ENCODE data around the gene GRIA4. TPM values are rescaled to one million over a fixed set of nuclear protein-coding genes. Genes with fewer than 3 reads are reported as not detected.
"Not testable (repeated sequence)": the region's sequence is repeated elsewhere in the genome, so short reads cannot be mapped to it uniquely, and the experiment has no call there.

Gene GRIA4
- total RNA-seq, 4 donors from 2014 or later: not detected

GRCh38 chr11:105861225-105861624 is 251.4 kb downstream of the GRIA4 start:
- no peak for ATAC-seq (ENCODE audit: low FRiP score)
- no peak for TF ChIP-seq CTCF (IDR thresholded peaks at IDR 0.05)
- DNase-seq (ENCODE audit: low spot score): no peak

GRCh38 chr11:105862736-105863367 is 253.0 kb downstream of the GRIA4 start:
- DNase-seq (ENCODE audit: low spot score): no peak
- TF ChIP-seq CTCF (IDR thresholded peaks at IDR 0.05): no peak
- no peak for ATAC-seq (ENCODE audit: low FRiP score)

- TF ChIP-seq CTCF (IDR thresholded peaks at IDR 0.05): no peak
- DNase-seq (ENCODE audit: low spot score) (no peak), ATAC-seq (ENCODE audit: low FRiP score) (no peak)
Measured at GRCh38 chr11:105863523-105863922, 253.7 kb downstream of the GRIA4 start.

- ATAC-seq (ENCODE audit: low FRiP score): no peak
- no peak for TF ChIP-seq CTCF (IDR thresholded peaks at IDR 0.05)
- DNase-seq (ENCODE audit: low spot score): no peak
Measured at GRCh38 chr11:105867742-105868141, 257.9 kb downstream of the GRIA4 start.

GRCh38 chr11:105868762-105869285 is 259.0 kb downstream of the GRIA4 start:
- ATAC-seq (ENCODE audit: low FRiP score) (no peak), DNase-seq (ENCODE audit: low spot score) (no peak)
- no peak for TF ChIP-seq CTCF (IDR thresholded peaks at IDR 0.05)

GRCh38 chr11:105870516-105871113 is 260.7 kb downstream of the GRIA4 start:
- DNase-seq (ENCODE audit: low spot score): no peak
- no peak for TF ChIP-seq CTCF (IDR thresholded peaks at IDR 0.05)
- no peak for ATAC-seq (ENCODE audit: low FRiP score)

GRCh38 chr11:105878510-105878909 is 268.6 kb downstream of the GRIA4 start:
- ATAC-seq (ENCODE audit: low FRiP score): no peak
- TF ChIP-seq CTCF (IDR thresholded peaks at IDR 0.05): no peak
- no peak for DNase-seq (ENCODE audit: low spot score)

- ATAC-seq (ENCODE audit: low FRiP score); DNase-seq (ENCODE audit: low spot score): not testable (repeated sequence)
Measured at GRCh38 chr11:105878927-105879326, 269.1 kb downstream of the GRIA4 start.
